Adipocyte (in vitro differentiated cells): ENCODE results near the gene COL6A2.

Source experiments
- DNase-seq: peaks from one replicate; pipeline ENCODE4 v3.0.0-alpha.2; 2015; ENCODE audit warnings: low read depth
- H3K27me3 ChIP-seq: replicated peaks from 2 replicates; pipeline ENCODE4 v1.7.0; 2013; ENCODE audit warnings: mild to moderate bottlenecking, low read length, moderate library complexity; ENCODE audit not compliant: control insufficient read depth, insufficient read depth
- H3K36me3 ChIP-seq: 2 replicates; pipeline ENCODE4 v1.7.0; 2013; ENCODE audit warnings: low read length, mild to moderate bottlenecking, moderate library complexity; ENCODE audit not compliant: control insufficient read depth, insufficient read depth, severe bottlenecking
- H3K4me1 ChIP-seq: 2 replicates; pipeline ENCODE4 v1.7.0; 2013; ENCODE audit warnings: mild to moderate bottlenecking, low read length, moderate library complexity; ENCODE audit not compliant: control insufficient read depth, insufficient read depth
- H3K4me3 ChIP-seq: 2 replicates; pipeline ENCODE4 v1.7.0; 2013; ENCODE audit warnings: mild to moderate bottlenecking, low read length, moderate library complexity
- H3K9ac ChIP-seq: 2 replicates; pipeline ENCODE4 v1.7.0; 2013; ENCODE audit warnings: mild to moderate bottlenecking, low read length, moderate library complexity
- H3K9me3 ChIP-seq: 2 replicates; pipeline ENCODE4 v1.7.0; 2013; ENCODE audit warnings: mild to moderate bottlenecking, low read length, moderate library complexity; ENCODE audit not compliant: control insufficient read depth

The COL6A2 gene

GRCh38 chr21:46092811-46093667, 4.9 kb upstream of the COL6A2 start:
- no peaks in the 10 kb centered on the region for H3K27me3 ChIP-seq
- no peak overlapping the region for H3K4me3 ChIP-seq
- peak overlapping the region; percentile 88 for H3K9ac ChIP-seq
- peaks cover 7% of the 10 kb centered on the region for H3K9me3 ChIP-seq
- no peaks in the 10 kb centered on the region for H3K36me3 ChIP-seq
- no peak for DNase-seq
- H3K4me1 ChIP-seq = peaks cover 52% of the 10 kb centered on the region

GRCh38 chr21:46093668-46094400, 4.1 kb upstream of the COL6A2 start:
- Histone ChIP-seq H3K4me1 (peaks cover 52% of the 10 kb centered on the region), H3K36me3 (no peaks in the 10 kb centered on the region), H3K4me3 (no peak overlapping the region), H3K9me3 (no peaks in the 10 kb centered on the region), H3K9ac (peak overlapping the region; percentile 88), H3K27me3 (no peaks in the 10 kb centered on the region)
- DNase-seq = no peak

GRCh38 chr21:46094401-46095082, 3.4 kb upstream of the COL6A2 start:
- DNase-seq = no peak
- H3K27me3 ChIP-seq = no peaks in the 10 kb centered on the region

GRCh38 chr21:46095083-46095719, 2.7 kb upstream of the COL6A2 start:
- DNase-seq = no peak
- Histone ChIP-seq H3K36me3 (no peaks in the 10 kb centered on the region), H3K4me3 (no peak overlapping the region), H3K4me1 (peaks cover 49% of the 10 kb centered on the region), H3K9ac (no peak overlapping the region), H3K27me3 (no peaks in the 10 kb centered on the region), H3K9me3 (no peaks in the 10 kb centered on the region)

More at GRCh38 chr21:46094401-46095082, 3.4 kb upstream of the COL6A2 start:
- Histone ChIP-seq H3K9me3 (no peaks in the 10 kb centered on the region), H3K4me1 (peaks cover 49% of the 10 kb centered on the region), H3K36me3 (no peaks in the 10 kb centered on the region), H3K4me3 (no peak overlapping the region), H3K9ac (peak overlapping the region; percentile 88)

GRCh38 chr21:46095814-46096595, 1.9 kb upstream of the COL6A2 start:
- no peak for DNase-seq
- Histone ChIP-seq H3K4me3 (peak overlapping the region; percentile 78), H3K9me3 (no peaks in the 10 kb centered on the region), H3K4me1 (peaks cover 55% of the 10 kb centered on the region), H3K9ac (peak overlapping the region; percentile 95), H3K27me3 (no peaks in the 10 kb centered on the region), H3K36me3 (no peaks in the 10 kb centered on the region)

- Histone ChIP-seq H3K9me3 (no peaks in the 10 kb centered on the region), H3K4me1 (peaks cover 59% of the 10 kb centered on the region), H3K27me3 (no peaks in the 10 kb centered on the region), H3K36me3 (peaks cover 5% of the 10 kb centered on the region), H3K4me3 (peak overlapping the region; percentile 78), H3K9ac (peak overlapping the region; percentile 95)
- no peak for DNase-seq
Measured at GRCh38 chr21:46096596-46097335, 1.1 kb upstream of the COL6A2 start.

GRCh38 chr21:46098303-46099141, 610 bp downstream of the COL6A2 start:
- H3K4me3 ChIP-seq = peak overlapping the region; percentile 92
- peak overlapping the region; percentile 99 for H3K9ac ChIP-seq
- H3K9me3 ChIP-seq = no peaks in the 10 kb centered on the region
- H3K4me1 ChIP-seq = peaks cover 50% of the 10 kb centered on the region
- peak; percentile 70 for DNase-seq
- H3K36me3 ChIP-seq = peaks cover 5% of the 10 kb centered on the region
- H3K27me3 ChIP-seq = no peaks in the 10 kb centered on the region

- peak; percentile 71 for DNase-seq
- no peaks in the 10 kb centered on the region for H3K9me3 ChIP-seq
Measured at GRCh38 chr21:46099476-46099875, 1.6 kb downstream of the COL6A2 start.

GRCh38 chr21:46100020-46100419, 2.1 kb downstream of the COL6A2 start:
- Histone ChIP-seq H3K4me3 (peak overlapping the region; percentile 92), H3K36me3 (peaks cover 16% of the 10 kb centered on the region), H3K4me1 (peaks cover 57% of the 10 kb centered on the region), H3K9me3 (no peaks in the 10 kb centered on the region), H3K27me3 (no peaks in the 10 kb centered on the region), H3K9ac (peak overlapping the region; percentile 99)
- no peak for DNase-seq

More at GRCh38 chr21:46099476-46099875, 1.6 kb downstream of the COL6A2 start:
- Histone ChIP-seq H3K9ac (peak overlapping the region; percentile 99), H3K4me3 (peak overlapping the region; percentile 92), H3K27me3 (no peaks in the 10 kb centered on the region), H3K4me1 (peaks cover 55% of the 10 kb centered on the region), H3K36me3 (peaks cover 10% of the 10 kb centered on the region)
